WTC11 (cell line): ENCODE results near the gene SF3B1. TPM values are rescaled to one million over a fixed set of nuclear protein-coding genes. Genes with fewer than 3 reads are reported as not detected.
A peak's percentile ranks its signal among the peaks of the same experiment; 100 is the strongest.

Experiments used
- ATAC-seq: fragments of 200-7000 bp; cut with Tn5 transposase; 2 replicates; pipeline ENCODE4 v1.10.0; 2021; ENCODE audit warnings: mild to moderate bottlenecking, moderate library complexity
- CTCF ChIA-PET: fragments of 300-600 bp; sonication (Branson Sonifier 250); formaldehyde crosslinking; loops from one replicate; lab custom pipeline; 2021; ENCODE audit warnings: antibody characterized with exemption; lab: Charles Lee
- POLR2A ChIA-PET: fragments of 350-600 bp; sonication (Branson Sonifier 250); formaldehyde crosslinking; loops from one replicate; lab custom pipeline; 2021; ENCODE audit warnings: antibody characterized with exemption; lab: Charles Lee
- DNase-seq: peaks from one replicate; pipeline ENCODE4 v3.0.0; 2021; ENCODE audit warnings: low spot score
- H3K27ac Mint-ChIP-seq: 2 replicates; pipeline ENCODE4 v1.8.0; 2021; ENCODE audit warnings: mixed read lengths
- H3K27me3 Mint-ChIP-seq: 2 replicates; pipeline ENCODE4 v1.8.0; 2021; ENCODE audit warnings: low read depth, mild to moderate bottlenecking, moderate library complexity, mixed read lengths
- H3K36me3 Mint-ChIP-seq: 2 replicates; pipeline ENCODE4 v1.8.0; 2021; ENCODE audit warnings: mixed read lengths
- H3K4me1 Mint-ChIP-seq: 2 replicates; pipeline ENCODE4 v1.8.0; 2022; ENCODE audit warnings: mixed read lengths
- H3K4me3 Mint-ChIP-seq: 2 replicates; pipeline ENCODE4 v1.8.0; 2021; ENCODE audit warnings: mild to moderate bottlenecking, moderate library complexity, mixed read lengths
- H3K9me3 Mint-ChIP-seq: 2 replicates; pipeline ENCODE4 v1.8.0; 2021; ENCODE audit warnings: mixed read lengths
- AR ChIP-seq: fragments of 250-450 bp; sonication (Bioruptor Pico); IDR thresholded peaks from 2 replicates; pipeline ENCODE4 v1.9.0; 2021; ENCODE audit warnings: mild to moderate bottlenecking
- ATF1 ChIP-seq: sonication (generic); formaldehyde crosslinking; IDR thresholded peaks from 2 replicates; pipeline ENCODE4 v1.8.1; 2023; ENCODE audit warnings: mild to moderate bottlenecking, moderate library complexity, missing genetic modification reagents
- ATF6 ChIP-seq: sonication (generic); formaldehyde crosslinking; IDR thresholded peaks from 2 replicates; pipeline ENCODE4 v1.8.1; 2023; ENCODE audit warnings: mild to moderate bottlenecking, missing genetic modification reagents
- E2F5 ChIP-seq: sonication (generic); formaldehyde crosslinking; IDR thresholded peaks from 2 replicates; pipeline ENCODE4 v1.8.1; 2022; ENCODE audit warnings: mild to moderate bottlenecking, moderate library complexity, missing genetic modification reagents
- ERG ChIP-seq: fragments of 250-450 bp; sonication (Bioruptor Pico); IDR thresholded peaks from 2 replicates; pipeline ENCODE4 v1.8.0; 2021; ENCODE audit warnings: mild to moderate bottlenecking
- NFATC4 ChIP-seq: fragments of 250-450 bp; sonication (Bioruptor Pico); IDR thresholded peaks from 2 replicates; pipeline ENCODE4 v1.9.0; 2021; ENCODE audit warnings: mild to moderate bottlenecking
- NR2C2 ChIP-seq: sonication (generic); formaldehyde crosslinking; IDR thresholded peaks from 2 replicates; pipeline ENCODE4 v1.8.0; 2022; ENCODE audit warnings: mild to moderate bottlenecking, missing genetic modification reagents
- SP1 ChIP-seq: sonication (generic); formaldehyde crosslinking; conservative IDR thresholded peaks from 2 replicates; pipeline ENCODE4 v1.8.1; 2022; ENCODE audit warnings: missing genetic modification reagents
- ZBTB21 ChIP-seq: sonication (generic); formaldehyde crosslinking; IDR thresholded peaks from 2 replicates; pipeline ENCODE4 v1.8.1; 2023; ENCODE audit warnings: mild to moderate bottlenecking, missing genetic modification reagents, borderline replicate concordance
- ZNF121 ChIP-seq: sonication (generic); formaldehyde crosslinking; IDR thresholded peaks from 2 replicates; pipeline ENCODE4 v1.8.0; 2023; ENCODE audit warnings: missing genetic modification reagents
- ZNF396 ChIP-seq: fragments of 250-450 bp; sonication (Bioruptor Pico); IDR thresholded peaks from 2 replicates; pipeline ENCODE4 v1.8.0; 2021; ENCODE audit warnings: mild to moderate bottlenecking, moderate library complexity, borderline replicate concordance
- ZNF425 ChIP-seq: fragments of 250-450 bp; sonication (Bioruptor Pico); conservative IDR thresholded peaks from 2 replicates; pipeline ENCODE4 v1.9.0; 2021; ENCODE audit warnings: mild to moderate bottlenecking
- ZNF671 ChIP-seq: fragments of 250-450 bp; sonication (Bioruptor Pico); IDR thresholded peaks from 2 replicates; pipeline ENCODE4 v1.8.0; 2021; ENCODE audit warnings: mild to moderate bottlenecking
- total RNA-seq: library from RNA; stranded (reverse); gene quantifications from 3 replicates; pipeline ENCODE4 v1.2.3, GENCODE V29; 2021

SF3B1 gene
- total RNA-seq, 1 experiment from 2014 or later = 321 TPM

GRCh38 chr2:197391220-197391717 lies 43.6 kb downstream of the SF3B1 start:
- TF ChIP-seq ATF6 (CRISPR knock-in tag) = no peak
- TF ChIP-seq ERG (CRISPR knock-in tag) = no peak
- TF ChIP-seq NFATC4 = no peak
- DNase-seq (no peak), ATAC-seq (no peak)
- H3K9me3 Mint-ChIP-seq = no peaks in the 10 kb centered on the region
- no peak overlapping the region for H3K4me3 Mint-ChIP-seq
- H3K4me1 Mint-ChIP-seq = peaks cover 3% of the 10 kb centered on the region; the same call in 1 of the 2 replicates
- no peaks in the 10 kb centered on the region for H3K27me3 Mint-ChIP-seq
- ChIA-PET CTCF (no interaction called here), POLR2A (no interaction called here)
- H3K27ac Mint-ChIP-seq = no peak overlapping the region
- H3K36me3 Mint-ChIP-seq = peaks cover 39% of the 10 kb centered on the region

- 0 out of 2 replicates have a peak, but pooled peaks have one; percentile 44 for TF ChIP-seq ATF1 (CRISPR knock-in tag)
- TF ChIP-seq E2F5 (CRISPR knock-in tag) = no peak
- TF ChIP-seq ZNF671 (CRISPR knock-in tag) = 0 out of 2 replicates have a peak, but pooled peaks have one; percentile 35
- 0 out of 2 replicates have a peak, but pooled peaks have one; percentile 32 for TF ChIP-seq AR (CRISPR knock-in tag)
- TF ChIP-seq, all 79 proteins: peak for 3
- H3K4me1 Mint-ChIP-seq = peaks cover 3% of the 10 kb centered on the region; the same call in 1 of the 2 replicates
- no peak for DNase-seq
- POLR2A ChIA-PET = interaction anchor here (0.5 to 1.0 kb wide), 2 partner anchors 9 to 22 kb away, joined by 3 to 5 read pairs; no protein-coding TSS in a partner anchor
- H3K36me3 Mint-ChIP-seq = peaks cover 18% of the 10 kb centered on the region
- no peaks in the 10 kb centered on the region for H3K9me3 Mint-ChIP-seq
- H3K4me3 Mint-ChIP-seq = no peak overlapping the region
- H3K27me3 Mint-ChIP-seq = no peaks in the 10 kb centered on the region
- CTCF ChIA-PET = interaction anchor here (1.1 kb wide), 1 partner anchor 313 kb away, joined by 3 read pairs; no protein-coding TSS in a partner anchor
- H3K27ac Mint-ChIP-seq = no peak overlapping the region
- peak; percentile 71 for ATAC-seq
Observed at GRCh38 chr2:197388866-197389587, 45.8 kb downstream of the SF3B1 start.

- no peak for TF ChIP-seq NR2C2 (CRISPR knock-in tag)
- no peak for TF ChIP-seq ZNF425
- no peak for TF ChIP-seq ZNF121 (CRISPR knock-in tag)
- TF ChIP-seq ATF1 (CRISPR knock-in tag) = no peak
- no peak for TF ChIP-seq ZNF396 (CRISPR knock-in tag)
- no peak for TF ChIP-seq SP1 (CRISPR knock-in tag)
- TF ChIP-seq ZBTB21 (CRISPR knock-in tag) = no peak
- TF ChIP-seq, all 79 proteins: peak for 0
Observed at GRCh38 chr2:197387179-197387578, 47.6 kb downstream of the SF3B1 start.

More at GRCh38 chr2:197387179-197387578, 47.6 kb downstream of the SF3B1 start:
- Mint-ChIP-seq H3K9me3 (no peaks in the 10 kb centered on the region), H3K4me1 (peaks cover 3% of the 10 kb centered on the region; the same call in 1 of the 2 replicates), H3K27ac (no peak overlapping the region), H3K4me3 (no peak overlapping the region), H3K27me3 (no peaks in the 10 kb centered on the region), H3K36me3 (peaks cover 10% of the 10 kb centered on the region)
- no peak for ATAC-seq
- CTCF ChIA-PET = interaction anchor here (1.3 kb wide), 1 partner anchor 9 kb away, joined by 5 read pairs; no protein-coding TSS in a partner anchor
- POLR2A ChIA-PET = interaction anchor here (0.6 kb wide), 2 partner anchors 25 to 58 kb away, joined by 5 to 6 read pairs; no protein-coding TSS in a partner anchor
- DNase-seq = no peak
